A549 (cell line): ENCODE data around the gene TFCP2.

ENCODE experiments used
- BHLHE40 ChIP-seq: IDR thresholded peaks from 2 replicates; pipeline ENCODE4 v1.6.1; 2012; ENCODE audit warnings: low read depth, low read length, inconsistent platforms
- TF ChIP-seq, protein P1 (sequence below): fragments of >200 bp; sonication (Bioruptor Twin); formaldehyde crosslinking; IDR thresholded peaks from 3 replicates; pipeline ENCODE4 v1.6.1; 2016
- TF ChIP-seq, protein P2 (sequence below): fragments of >200 bp; sonication (Bioruptor Twin); formaldehyde crosslinking; IDR thresholded peaks from 3 replicates; pipeline ENCODE4 v1.5.1; 2016

GRCh38 chr12:51163795-51164194, 9.1 kb downstream of the TFCP2 start:
- TF ChIP-seq, protein P1, sequence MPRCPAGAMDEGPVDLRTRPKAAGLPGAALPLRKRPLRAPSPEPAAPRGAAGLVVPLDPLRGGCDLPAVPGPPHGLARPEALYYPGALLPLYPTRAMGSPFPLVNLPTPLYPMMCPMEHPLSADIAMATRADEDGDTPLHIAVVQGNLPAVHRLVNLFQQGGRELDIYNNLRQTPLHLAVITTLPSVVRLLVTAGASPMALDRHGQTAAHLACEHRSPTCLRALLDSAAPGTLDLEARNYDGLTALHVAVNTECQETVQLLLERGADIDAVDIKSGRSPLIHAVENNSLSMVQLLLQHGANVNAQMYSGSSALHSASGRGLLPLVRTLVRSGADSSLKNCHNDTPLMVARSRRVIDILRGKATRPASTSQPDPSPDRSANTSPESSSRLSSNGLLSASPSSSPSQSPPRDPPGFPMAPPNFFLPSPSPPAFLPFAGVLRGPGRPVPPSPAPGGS, result no peak
- TF ChIP-seq, protein P2, sequence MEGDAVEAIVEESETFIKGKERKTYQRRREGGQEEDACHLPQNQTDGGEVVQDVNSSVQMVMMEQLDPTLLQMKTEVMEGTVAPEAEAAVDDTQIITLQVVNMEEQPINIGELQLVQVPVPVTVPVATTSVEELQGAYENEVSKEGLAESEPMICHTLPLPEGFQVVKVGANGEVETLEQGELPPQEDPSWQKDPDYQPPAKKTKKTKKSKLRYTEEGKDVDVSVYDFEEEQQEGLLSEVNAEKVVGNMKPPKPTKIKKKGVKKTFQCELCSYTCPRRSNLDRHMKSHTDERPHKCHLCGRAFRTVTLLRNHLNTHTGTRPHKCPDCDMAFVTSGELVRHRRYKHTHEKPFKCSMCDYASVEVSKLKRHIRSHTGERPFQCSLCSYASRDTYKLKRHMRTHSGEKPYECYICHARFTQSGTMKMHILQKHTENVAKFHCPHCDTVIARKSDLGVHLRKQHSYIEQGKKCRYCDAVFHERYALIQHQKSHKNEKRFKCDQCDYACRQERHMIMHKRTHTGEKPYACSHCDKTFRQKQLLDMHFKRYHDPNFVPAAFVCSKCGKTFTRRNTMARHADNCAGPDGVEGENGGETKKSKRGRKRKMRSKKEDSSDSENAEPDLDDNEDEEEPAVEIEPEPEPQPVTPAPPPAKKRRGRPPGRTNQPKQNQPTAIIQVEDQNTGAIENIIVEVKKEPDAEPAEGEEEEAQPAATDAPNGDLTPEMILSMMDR, result no peak
- no peak for TF ChIP-seq BHLHE40
